ENCODE data around the gene FIGNL2. TPM values are rescaled to one million over a fixed set of nuclear protein-coding genes. Genes with fewer than 3 reads are reported as not detected.

Gene FIGNL2
- total and polyA plus RNA-seq, 12 donors: 0.22 to 0.69 (median 0.39) TPM

GRCh38 chr12:51829011-51829481 is 19.5 kb downstream of the FIGNL2 start:
- peaks cover 0 to 38% (median 10%) of the 10 kb centered on the region in 7 donors for H3K27me3 ChIP-seq
- H3K27ac ChIP-seq: no peak overlapping the region
- H3K36me3 ChIP-seq: no peaks in the 10 kb centered on the region
- intact Hi-C loops (cut with DNase I): loop anchor here in 4 of 10 donors (5.0 to 10.0 kb wide), 4 partner anchors 43 to 404 kb away; partner anchors contain the start of gene SLC4A8 (in 1 of the 4)
- TF ChIP-seq CTCF (IDR thresholded peaks at IDR 0.05): no peak
- peaks cover 0 to 39% (median 0%) of the 10 kb centered on the region in 9 donors for H3K4me1 ChIP-seq
- ATAC-seq (no peak), DNase-seq (no peak)
- 53 to 55% methylated on average over 5 of the region's 5 CpGs for WGBS, 2 donors
- no peaks in the 10 kb centered on the region for H3K9me3 ChIP-seq
- H3K4me3 ChIP-seq: no peak overlapping the region

GRCh38 chr12:51827925-51828818 is 20.3 kb downstream of the FIGNL2 start:
- 66 to 79% methylated on average over 11 of the region's 11 CpGs for WGBS, 2 donors
- Histone ChIP-seq H3K27ac (no peak overlapping the region), H3K4me1 (peaks cover 0 to 35% (median 0%) of the 10 kb centered on the region in 9 donors), H3K27me3 (peaks cover 0 to 33% (median 10%) of the 10 kb centered on the region in 7 donors), H3K9me3 (no peaks in the 10 kb centered on the region), H3K36me3 (no peaks in the 10 kb centered on the region), H3K4me3 (no peak overlapping the region)
- ATAC-seq (peak in 4 of 8 donors; percentile 19 to 68 (median 54)), DNase-seq (no peak)
- TF ChIP-seq CTCF (IDR thresholded peaks at IDR 0.05): no peak
- intact Hi-C loops (cut with DNase I): loop anchor here in 4 of 10 donors (5.0 to 10.0 kb wide), 4 partner anchors 44 to 403 kb away; partner anchors contain the start of gene SLC4A8 (in 1 of the 4)

- Histone ChIP-seq H3K9me3 (no peaks in the 10 kb centered on the region), H3K36me3 (no peaks in the 10 kb centered on the region), H3K27me3 (peaks cover 0 to 24% (median 7%) of the 10 kb centered on the region in 7 donors), H3K4me3 (no peak overlapping the region), H3K4me1 (peaks cover 0 to 27% (median 0%) of the 10 kb centered on the region in 9 donors), H3K27ac (no peak overlapping the region)
- WGBS, 2 donors: 76 to 77% methylated on average over 4 of the region's 4 CpGs
- no peak for ATAC-seq
- TF ChIP-seq CTCF (IDR thresholded peaks at IDR 0.05): no peak
- no peak for DNase-seq
- intact Hi-C loops (cut with DNase I): loop anchor here in 4 of 10 donors (5.0 to 10.0 kb wide), 4 partner anchors 45 to 402 kb away; partner anchors contain the start of gene SLC4A8 (in 1 of the 4)
These were observed 21.6 kb downstream of the FIGNL2 start for GRCh38 chr12:51826881-51827280.

- Histone ChIP-seq H3K27ac (no peak overlapping the region), H3K9me3 (no peaks in the 10 kb centered on the region), H3K4me1 (peaks cover 0 to 29% (median 0%) of the 10 kb centered on the region in 9 donors), H3K4me3 (no peak overlapping the region), H3K36me3 (no peaks in the 10 kb centered on the region), H3K27me3 (peaks cover 0 to 26% (median 5%) of the 10 kb centered on the region in 7 donors)
- intact Hi-C loops (cut with DNase I): loop anchor here in 4 of 10 donors (5.0 to 10.0 kb wide), 4 partner anchors 47 to 400 kb away; partner anchors contain the start of gene SLC4A8 (in 1 of the 4)
- 86 to 89% methylated on average over 5 of the region's 5 CpGs for WGBS, 2 donors
- no peak for ATAC-seq
- TF ChIP-seq CTCF (IDR thresholded peaks at IDR 0.05): no peak
- DNase-seq: no peak
These were observed 23.3 kb downstream of the FIGNL2 start for GRCh38 chr12:51825216-51825615.

Data from heart right ventricle (tissue), 16 donors.